ENCODE measurements around the gene C13orf42. TPM values are rescaled to one million over a fixed set of nuclear protein-coding genes. Genes with fewer than 3 reads are reported as not detected.

Gene C13orf42
- total and polyA plus RNA-seq, 2 experiments from 2014 or later = 9.4 to 96.5 TPM

DNA sequence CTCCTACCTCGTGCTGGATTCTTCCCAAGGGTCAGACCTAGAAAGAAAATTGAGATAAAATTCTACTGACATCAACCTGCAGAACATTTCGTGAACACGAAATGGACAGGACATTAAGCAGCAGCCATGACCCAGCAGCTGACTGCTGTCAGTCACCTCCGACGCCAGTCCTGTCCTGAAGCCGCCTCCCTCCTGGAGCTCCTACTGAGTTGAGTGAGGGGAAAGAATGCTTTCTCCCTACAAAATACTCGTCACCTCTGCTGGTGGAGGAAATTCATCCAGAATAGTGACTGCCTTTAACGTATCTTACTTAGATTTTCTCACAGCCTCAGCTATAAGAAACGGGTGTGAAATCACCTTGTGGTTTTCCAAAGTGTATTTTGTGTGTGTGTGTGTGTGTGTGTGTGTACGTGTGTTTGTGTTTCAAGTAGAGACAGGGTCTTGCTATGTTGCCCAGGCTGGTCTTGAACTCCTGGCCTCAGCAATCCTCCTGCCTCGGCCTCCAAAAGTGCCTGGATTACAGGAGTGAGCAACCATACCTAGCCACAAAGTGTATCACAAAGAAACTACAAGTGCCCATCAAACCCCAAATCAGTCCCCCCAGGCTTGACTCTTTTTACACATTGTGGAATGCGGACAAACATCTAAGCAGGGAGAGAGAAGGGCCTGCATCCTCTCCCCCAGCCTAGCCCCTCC lies 2.3 kb upstream of the C13orf42 start (continued):
- TF ChIP-seq, protein P1, sequence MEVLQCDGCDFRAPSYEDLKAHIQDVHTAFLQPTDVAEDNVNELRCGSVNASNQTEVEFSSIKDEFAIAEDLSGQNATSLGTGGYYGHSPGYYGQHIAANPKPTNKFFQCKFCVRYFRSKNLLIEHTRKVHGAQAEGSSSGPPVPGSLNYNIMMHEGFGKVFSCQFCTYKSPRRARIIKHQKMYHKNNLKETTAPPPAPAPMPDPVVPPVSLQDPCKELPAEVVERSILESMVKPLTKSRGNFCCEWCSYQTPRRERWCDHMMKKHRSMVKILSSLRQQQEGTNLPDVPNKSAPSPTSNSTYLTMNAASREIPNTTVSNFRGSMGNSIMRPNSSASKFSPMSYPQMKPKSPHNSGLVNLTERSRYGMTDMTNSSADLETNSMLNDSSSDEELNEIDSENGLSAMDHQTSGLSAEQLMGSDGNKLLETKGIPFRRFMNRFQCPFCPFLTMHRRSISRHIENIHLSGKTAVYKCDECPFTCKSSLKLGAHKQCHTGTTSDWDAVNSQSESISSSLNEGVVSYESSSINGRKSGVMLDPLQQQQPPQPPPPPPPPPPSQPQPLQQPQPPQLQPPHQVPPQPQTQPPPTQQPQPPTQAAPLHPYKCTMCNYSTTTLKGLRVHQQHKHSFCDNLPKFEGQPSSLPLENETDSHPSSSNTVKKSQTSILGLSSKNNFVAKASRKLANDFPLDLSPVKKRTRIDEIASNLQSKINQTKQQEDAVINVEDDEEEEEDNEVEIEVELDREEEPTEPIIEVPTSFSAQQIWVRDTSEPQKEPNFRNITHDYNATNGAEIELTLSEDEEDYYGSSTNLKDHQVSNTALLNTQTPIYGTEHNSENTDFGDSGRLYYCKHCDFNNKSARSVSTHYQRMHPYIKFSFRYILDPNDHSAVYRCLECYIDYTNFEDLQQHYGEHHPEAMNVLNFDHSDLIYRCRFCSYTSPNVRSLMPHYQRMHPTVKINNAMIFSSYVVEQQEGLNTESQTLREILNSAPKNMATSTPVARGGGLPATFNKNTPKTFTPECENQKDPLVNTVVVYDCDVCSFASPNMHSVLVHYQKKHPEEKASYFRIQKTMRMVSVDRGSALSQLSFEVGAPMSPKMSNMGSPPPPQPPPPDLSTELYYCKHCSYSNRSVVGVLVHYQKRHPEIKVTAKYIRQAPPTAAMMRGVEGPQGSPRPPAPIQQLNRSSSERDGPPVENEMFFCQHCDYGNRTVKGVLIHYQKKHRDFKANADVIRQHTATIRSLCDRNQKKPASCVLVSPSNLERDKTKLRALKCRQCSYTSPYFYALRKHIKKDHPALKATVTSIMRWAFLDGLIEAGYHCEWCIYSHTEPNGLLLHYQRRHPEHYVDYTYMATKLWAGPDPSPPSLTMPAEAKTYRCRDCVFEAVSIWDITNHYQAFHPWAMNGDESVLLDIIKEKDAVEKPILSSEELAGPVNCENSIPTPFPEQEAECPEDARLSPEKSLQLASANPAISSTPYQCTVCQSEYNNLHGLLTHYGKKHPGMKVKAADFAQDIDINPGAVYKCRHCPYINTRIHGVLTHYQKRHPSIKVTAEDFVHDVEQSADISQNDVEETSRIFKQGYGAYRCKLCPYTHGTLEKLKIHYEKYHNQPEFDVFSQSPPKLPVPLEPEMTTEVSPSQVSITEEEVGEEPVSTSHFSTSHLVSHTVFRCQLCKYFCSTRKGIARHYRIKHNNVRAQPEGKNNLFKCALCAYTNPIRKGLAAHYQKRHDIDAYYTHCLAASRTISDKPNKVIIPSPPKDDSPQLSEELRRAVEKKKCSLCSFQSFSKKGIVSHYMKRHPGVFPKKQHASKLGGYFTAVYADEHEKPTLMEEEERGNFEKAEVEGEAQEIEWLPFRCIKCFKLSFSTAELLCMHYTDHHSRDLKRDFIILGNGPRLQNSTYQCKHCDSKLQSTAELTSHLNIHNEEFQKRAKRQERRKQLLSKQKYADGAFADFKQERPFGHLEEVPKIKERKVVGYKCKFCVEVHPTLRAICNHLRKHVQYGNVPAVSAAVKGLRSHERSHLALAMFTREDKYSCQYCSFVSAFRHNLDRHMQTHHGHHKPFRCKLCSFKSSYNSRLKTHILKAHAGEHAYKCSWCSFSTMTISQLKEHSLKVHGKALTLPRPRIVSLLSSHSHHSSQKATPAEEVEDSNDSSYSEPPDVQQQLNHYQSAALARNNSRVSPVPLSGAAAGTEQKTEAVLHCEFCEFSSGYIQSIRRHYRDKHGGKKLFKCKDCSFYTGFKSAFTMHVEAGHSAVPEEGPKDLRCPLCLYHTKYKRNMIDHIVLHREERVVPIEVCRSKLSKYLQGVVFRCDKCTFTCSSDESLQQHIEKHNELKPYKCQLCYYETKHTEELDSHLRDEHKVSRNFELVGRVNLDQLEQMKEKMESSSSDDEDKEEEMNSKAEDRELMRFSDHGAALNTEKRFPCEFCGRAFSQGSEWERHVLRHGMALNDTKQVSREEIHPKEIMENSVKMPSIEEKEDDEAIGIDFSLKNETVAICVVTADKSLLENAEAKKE (CRISPR knock-in tag; IDR thresholded peaks at IDR 0.05) = no peak
- TF ChIP-seq, protein P2, sequence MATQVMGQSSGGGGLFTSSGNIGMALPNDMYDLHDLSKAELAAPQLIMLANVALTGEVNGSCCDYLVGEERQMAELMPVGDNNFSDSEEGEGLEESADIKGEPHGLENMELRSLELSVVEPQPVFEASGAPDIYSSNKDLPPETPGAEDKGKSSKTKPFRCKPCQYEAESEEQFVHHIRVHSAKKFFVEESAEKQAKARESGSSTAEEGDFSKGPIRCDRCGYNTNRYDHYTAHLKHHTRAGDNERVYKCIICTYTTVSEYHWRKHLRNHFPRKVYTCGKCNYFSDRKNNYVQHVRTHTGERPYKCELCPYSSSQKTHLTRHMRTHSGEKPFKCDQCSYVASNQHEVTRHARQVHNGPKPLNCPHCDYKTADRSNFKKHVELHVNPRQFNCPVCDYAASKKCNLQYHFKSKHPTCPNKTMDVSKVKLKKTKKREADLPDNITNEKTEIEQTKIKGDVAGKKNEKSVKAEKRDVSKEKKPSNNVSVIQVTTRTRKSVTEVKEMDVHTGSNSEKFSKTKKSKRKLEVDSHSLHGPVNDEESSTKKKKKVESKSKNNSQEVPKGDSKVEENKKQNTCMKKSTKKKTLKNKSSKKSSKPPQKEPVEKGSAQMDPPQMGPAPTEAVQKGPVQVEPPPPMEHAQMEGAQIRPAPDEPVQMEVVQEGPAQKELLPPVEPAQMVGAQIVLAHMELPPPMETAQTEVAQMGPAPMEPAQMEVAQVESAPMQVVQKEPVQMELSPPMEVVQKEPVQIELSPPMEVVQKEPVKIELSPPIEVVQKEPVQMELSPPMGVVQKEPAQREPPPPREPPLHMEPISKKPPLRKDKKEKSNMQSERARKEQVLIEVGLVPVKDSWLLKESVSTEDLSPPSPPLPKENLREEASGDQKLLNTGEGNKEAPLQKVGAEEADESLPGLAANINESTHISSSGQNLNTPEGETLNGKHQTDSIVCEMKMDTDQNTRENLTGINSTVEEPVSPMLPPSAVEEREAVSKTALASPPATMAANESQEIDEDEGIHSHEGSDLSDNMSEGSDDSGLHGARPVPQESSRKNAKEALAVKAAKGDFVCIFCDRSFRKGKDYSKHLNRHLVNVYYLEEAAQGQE (IDR thresholded peaks at IDR 0.05; ENCODE audit: unreplicated experiment) = no peak
- no peak for TF ChIP-seq ZNF331 (CRISPR knock-in tag; IDR thresholded peaks at IDR 0.05; ENCODE audit: low read depth)
- TF ChIP-seq JUNB (IDR thresholded peaks at IDR 0.05; ENCODE audit: unreplicated experiment) = no peak
- no peak for TF ChIP-seq STAT1 (IDR thresholded peaks at IDR 0.05; ENCODE audit: unreplicated experiment)
- TF ChIP-seq ZNF114 (CRISPR knock-in tag; IDR thresholded peaks at IDR 0.05) = no peak

Data from GM23338 (cell line).